Inferior parietal cortex (tissue), 1 donor: ENCODE data around the gene PCARE.
"Not testable (repeated sequence)": the region's sequence is repeated elsewhere in the genome, so short reads cannot be mapped to it uniquely, and the experiment has no call there.

Experiments used
- DNase-seq: peaks from one replicate; pipeline ENCODE4 v3.0.0-alpha.2; 2016; ENCODE audit errors: extremely low spot score

PCARE gene

GRCh38 chr2:29096969-29097368, 22.6 kb upstream of the PCARE start:
- DNase-seq = no peak

GRCh38 chr2:29090311-29090710, 16.0 kb upstream of the PCARE start:
- not testable (repeated sequence) for DNase-seq

- no peak for DNase-seq
These were observed 10.2 kb upstream of the PCARE start for GRCh38 chr2:29084554-29084953.

GRCh38 chr2:29082804-29083495, 8.6 kb upstream of the PCARE start:
- DNase-seq = no peak

DNA sequence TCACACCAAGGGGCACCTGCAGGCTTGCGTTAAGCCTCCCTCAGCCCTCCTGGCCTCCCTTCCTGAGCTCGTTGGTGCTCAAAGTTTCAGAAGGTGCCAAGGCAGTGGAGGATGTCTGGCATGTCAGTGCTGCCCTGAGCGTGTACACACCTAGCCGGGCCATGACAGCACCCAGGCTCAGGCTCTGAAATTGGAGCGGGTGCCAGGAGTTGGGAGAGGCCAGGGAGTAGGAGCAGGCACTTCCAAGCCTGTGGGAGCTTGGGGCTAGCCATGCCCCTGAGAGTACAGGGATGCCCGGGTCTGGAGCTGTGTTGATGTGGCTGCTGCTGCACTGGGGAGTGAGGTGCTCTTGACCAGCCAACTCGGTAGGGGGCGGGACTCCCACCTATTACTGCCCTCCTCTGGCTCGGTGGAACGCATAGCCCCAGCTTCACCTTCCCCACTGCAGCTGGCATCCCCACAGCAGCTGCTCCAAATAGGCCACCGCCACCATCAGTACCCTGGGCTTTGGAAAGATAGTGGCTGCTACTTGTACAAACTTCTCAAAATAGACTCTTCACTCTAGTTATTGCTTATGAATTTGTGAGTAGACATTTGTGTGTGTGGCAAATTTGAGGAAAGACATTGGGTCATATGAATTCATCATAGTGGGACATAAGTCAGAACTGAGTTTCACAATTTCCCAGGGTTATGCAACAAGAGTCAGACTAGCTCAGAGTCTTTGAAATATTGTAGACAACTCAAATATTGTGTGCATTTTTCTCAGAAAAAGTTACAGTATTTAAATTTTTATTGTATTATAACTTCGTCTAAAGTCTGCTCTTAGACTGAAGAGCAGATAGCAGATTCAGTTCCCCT, 6.8 kb upstream of the PCARE start:
- no peak for DNase-seq

GRCh38 chr2:29079887-29080286, 5.6 kb upstream of the PCARE start:
- no peak for DNase-seq

- DNase-seq = peak; percentile 76
These were observed 1.8 kb upstream of the PCARE start for GRCh38 chr2:29075894-29076705.

- no peak for DNase-seq
These were observed 390 bp downstream of the PCARE start for GRCh38 chr2:29073933-29074332.

GRCh38 chr2:29072971-29073725, 1.2 kb downstream of the PCARE start:
- no peak for DNase-seq

DNA sequence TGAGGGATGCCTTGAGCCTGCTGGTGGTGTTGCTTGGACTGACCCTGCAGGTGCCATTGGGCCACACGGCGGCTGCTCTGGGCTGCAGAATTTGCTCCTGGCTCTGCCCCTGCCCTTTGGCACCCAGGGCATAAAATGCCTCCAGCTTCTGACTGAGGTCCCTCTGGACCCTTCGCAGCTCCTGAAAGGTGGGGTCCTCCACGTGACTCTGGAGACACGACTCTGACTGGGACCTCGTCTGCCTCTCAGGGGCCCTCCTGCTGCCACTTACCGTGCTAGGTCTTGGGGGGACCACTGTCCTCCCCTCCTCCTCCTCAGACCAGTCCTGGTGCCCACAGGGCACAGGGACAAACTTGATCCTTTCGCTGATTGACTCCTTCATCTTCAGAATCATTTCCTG, 2.1 kb downstream of the PCARE start:
- no peak for DNase-seq

GRCh38 chr2:29071032-29071975, 3.0 kb downstream of the PCARE start:
- DNase-seq = no peak

GRCh38 chr2:29070526-29070925, 3.8 kb downstream of the PCARE start:
- no peak for DNase-seq

DNA sequence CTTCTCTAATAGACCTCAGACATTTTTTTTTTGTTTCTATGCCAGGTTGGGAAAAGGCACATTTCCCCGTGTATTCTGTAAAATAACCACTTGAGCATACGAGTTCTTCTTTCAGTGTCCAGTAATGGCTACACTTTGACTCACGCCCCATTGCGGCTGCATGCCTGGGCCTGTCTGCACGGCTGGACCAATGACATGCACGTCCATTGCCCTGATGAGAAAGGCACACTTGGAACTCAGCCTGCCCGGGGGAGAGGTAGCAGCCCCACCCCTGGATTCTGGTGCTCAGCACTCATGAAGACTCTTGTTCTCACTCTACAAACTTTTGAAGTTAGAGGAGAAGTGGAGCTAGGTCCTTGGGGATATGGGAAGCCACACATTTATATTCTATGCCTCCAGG, 5.8 kb downstream of the PCARE start:
- no peak for DNase-seq

GRCh38 chr2:29066997-29067605, 7.2 kb downstream of the PCARE start:
- no peak for DNase-seq

GRCh38 chr2:29066271-29066860, 8.0 kb downstream of the PCARE start:
- DNase-seq = no peak

- peak; percentile 49 for DNase-seq
These were observed 9.1 kb downstream of the PCARE start for GRCh38 chr2:29065068-29065811.

DNA sequence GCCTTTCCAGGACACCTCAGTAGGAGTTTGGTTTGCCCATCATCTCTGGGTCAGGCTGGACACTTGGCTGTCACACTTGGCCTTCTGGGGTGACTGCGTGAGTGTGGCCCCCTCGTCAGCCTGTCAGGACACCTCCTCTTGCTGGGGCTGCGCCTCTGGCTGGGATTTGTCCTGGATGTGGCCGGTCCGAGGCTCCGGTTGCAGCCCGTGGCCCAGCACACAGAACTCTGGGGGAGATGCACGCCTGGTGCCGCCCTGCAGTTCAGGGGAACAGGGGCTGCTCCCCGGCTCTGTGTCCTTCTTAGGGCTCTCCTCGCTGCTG, 9.6 kb downstream of the PCARE start:
- DNase-seq = no peak

- DNase-seq = no peak
These were observed 10.0 kb downstream of the PCARE start for GRCh38 chr2:29064346-29064715.
